ENCODE results near the gene FBXW9.

- no peak for TF ChIP-seq CTCF (IDR thresholded peaks at IDR 0.05; ENCODE audit: borderline replicate concordance, extremely low read depth, low read length, poor library complexity, severe bottlenecking)
- TF ChIP-seq EZH2 (IDR thresholded peaks at IDR 0.05; ENCODE audit: borderline replicate concordance, low read depth, low read length, severe bottlenecking): no peak
Measured at GRCh38 chr19:12666265-12667048, 30.0 kb downstream of the FBXW9 start, which contains the start of the genes MAN2B1 and WDR83.
